Esophagus squamous epithelium (tissue), 5 donors: ENCODE data around the gene SMIM17. TPM values are rescaled to one million over a fixed set of nuclear protein-coding genes. Genes with fewer than 3 reads are reported as not detected.

ENCODE experiments used
- DNase-seq: peaks from one replicate; lab custom pipeline; 2025; lab: John Stamatoyannopoulos, UW
- H3K27ac ChIP-seq, 4 donors: fragments of 200-600 bp; sonication (generic); one replicate each; pipeline ENCODE4 v1.5.1; 2016 to 2019; ENCODE audit warnings: mild to moderate bottlenecking in 1 of 4
- H3K27me3 ChIP-seq, 4 donors: fragments of 200-600 bp; sonication (generic); 1 replicate in 3 of 4; 2 replicates in 1 of 4; pipeline versions ENCODE4 v1.5.1 to v1.6.0; 2017 to 2021; ENCODE audit warnings: antibody characterized with exemption in 1 of 4
- H3K36me3 ChIP-seq, 3 donors: fragments of 200-600 bp; sonication (generic); one replicate each; pipeline ENCODE4 v1.5.1; 2016 to 2019
- H3K4me1 ChIP-seq, 3 donors: fragments of 200-600 bp; sonication (generic); one replicate each; pipeline ENCODE4 v1.5.1; 2017 to 2019
- H3K4me3 ChIP-seq, 4 donors: fragments of 200-600 bp; sonication (generic); 1 replicate in 3 of 4; 2 replicates in 1 of 4; pipeline ENCODE4 v1.5.1; 2016 to 2019; ENCODE audit warnings: mild to moderate bottlenecking in 2 of 4, moderate library complexity in 1 of 4
- H3K9me3 ChIP-seq, 3 donors: fragments of 200-600 bp; sonication (generic); one replicate each; pipeline ENCODE4 v1.5.1; 2016 to 2019
- POLR2A ChIP-seq, 4 donors: fragments of 450-650 bp; IDR thresholded peaks; one replicate each; pipeline ENCODE4 v1.6.1; 2017; ENCODE audit warnings: antibody characterized with exemption in 4 of 4, mild to moderate bottlenecking in 4 of 4, moderate library complexity in 3 of 4
- WGBS, 2 donors: methylation state at CpG; one replicate each; pipeline ENCODE4 v1.1.5; 2018; 5-methylcytosine and 5-hydroxymethylcytosine counted together
- intact Hi-C: fragments of 100-400 bp; cut with DNase I; formaldehyde crosslinking; loops from one replicate; pipeline ENCODE4 v1.15.0; 2022
- total RNA-seq, 4 donors: library from RNA; depleted of rRNA; stranded (reverse); fragments of >200 nt; gene quantifications; one replicate each; pipeline ENCODE4 v1.1.0, GENCODE V29; 2016
- TF ChIP-seq, protein P1 (sequence below), 6 experiments: fragments of 450-650 bp in 4 of 6; fragments of 200-600 bp in 2 of 6; sonication (generic) in 2 of 6; IDR thresholded peaks; one replicate each; pipeline ENCODE4 v1.5.1; 2016 to 2019; ENCODE audit warnings: antibody characterized with exemption in 6 of 6, mild to moderate bottlenecking in 4 of 6, moderate library complexity in 4 of 6
- donor health status: DM: yes; HTN: yes; CAD: no.

Gene SMIM17
- total RNA-seq, 4 donors from 2014 or later, result 0.87 TPM; not detected in 3

GRCh38 chr19:56597696-56598095, 45.3 kb upstream of the SMIM17 start:
- intact Hi-C loops, result no loop called here
- Histone ChIP-seq H3K27ac (no peak overlapping the region), H3K4me3 (no peak overlapping the region), H3K4me1 (peaks cover 0 to 21% (median 9%) of the 10 kb centered on the region in 3 donors), H3K9me3 (peaks cover 0 to 39% (median 10%) of the 10 kb centered on the region in 3 donors), H3K36me3 (peaks cover 0 to 46% (median 6%) of the 10 kb centered on the region in 3 donors), H3K27me3 (no peaks in the 10 kb centered on the region)
- TF ChIP-seq, protein P1, sequence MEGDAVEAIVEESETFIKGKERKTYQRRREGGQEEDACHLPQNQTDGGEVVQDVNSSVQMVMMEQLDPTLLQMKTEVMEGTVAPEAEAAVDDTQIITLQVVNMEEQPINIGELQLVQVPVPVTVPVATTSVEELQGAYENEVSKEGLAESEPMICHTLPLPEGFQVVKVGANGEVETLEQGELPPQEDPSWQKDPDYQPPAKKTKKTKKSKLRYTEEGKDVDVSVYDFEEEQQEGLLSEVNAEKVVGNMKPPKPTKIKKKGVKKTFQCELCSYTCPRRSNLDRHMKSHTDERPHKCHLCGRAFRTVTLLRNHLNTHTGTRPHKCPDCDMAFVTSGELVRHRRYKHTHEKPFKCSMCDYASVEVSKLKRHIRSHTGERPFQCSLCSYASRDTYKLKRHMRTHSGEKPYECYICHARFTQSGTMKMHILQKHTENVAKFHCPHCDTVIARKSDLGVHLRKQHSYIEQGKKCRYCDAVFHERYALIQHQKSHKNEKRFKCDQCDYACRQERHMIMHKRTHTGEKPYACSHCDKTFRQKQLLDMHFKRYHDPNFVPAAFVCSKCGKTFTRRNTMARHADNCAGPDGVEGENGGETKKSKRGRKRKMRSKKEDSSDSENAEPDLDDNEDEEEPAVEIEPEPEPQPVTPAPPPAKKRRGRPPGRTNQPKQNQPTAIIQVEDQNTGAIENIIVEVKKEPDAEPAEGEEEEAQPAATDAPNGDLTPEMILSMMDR (IDR thresholded peaks at IDR 0.05), result no peak
- no peak for TF ChIP-seq POLR2A (IDR thresholded peaks at IDR 0.05)
- no peak for DNase-seq
- 87 to 96% methylated on average over 3 to 4 of the region's 4 CpGs for WGBS, 2 donors

- peaks cover 0 to 80% (median 6%) of the 10 kb centered on the region in 3 donors for H3K36me3 ChIP-seq
- intact Hi-C loops, result no loop called here
- no peak for TF ChIP-seq POLR2A (IDR thresholded peaks at IDR 0.05)
- TF ChIP-seq, protein P1 (IDR thresholded peaks at IDR 0.05), result no peak
- peaks cover 0 to 75% (median 30%) of the 10 kb centered on the region in 3 donors for H3K9me3 ChIP-seq
- H3K4me1 ChIP-seq, result peaks cover 0 to 4% (median 3%) of the 10 kb centered on the region in 3 donors
- no peak overlapping the region for H3K27ac ChIP-seq
- DNase-seq, result no peak
- no peaks in the 10 kb centered on the region for H3K27me3 ChIP-seq
- H3K4me3 ChIP-seq, result no peak overlapping the region
- WGBS, 2 donors, result 95% methylated on average over 2 of the region's 3 CpGs; no CpG with 5 or more reads in 1 of the 2 donors
Measured at GRCh38 chr19:56601375-56601774, 41.6 kb upstream of the SMIM17 start.

- peaks cover 0 to 90% (median 48%) of the 10 kb centered on the region in 3 donors for H3K9me3 ChIP-seq
- H3K27ac ChIP-seq, result no peak overlapping the region
- no peaks in the 10 kb centered on the region for H3K27me3 ChIP-seq
- 55 to 81% methylated on average over 3 to 6 of the region's 6 CpGs for WGBS, 2 donors
- H3K4me1 ChIP-seq, result no peaks in the 10 kb centered on the region
- peaks cover 0 to 71% (median 6%) of the 10 kb centered on the region in 3 donors for H3K36me3 ChIP-seq
- intact Hi-C loops, result no loop called here
- H3K4me3 ChIP-seq, result no peak overlapping the region
- TF ChIP-seq, protein P1 (IDR thresholded peaks at IDR 0.05), result no peak
- no peak for TF ChIP-seq POLR2A (IDR thresholded peaks at IDR 0.05)
- DNase-seq, result no peak
Measured at GRCh38 chr19:56603829-56604228, 39.1 kb upstream of the SMIM17 start.

GRCh38 chr19:56608274-56608964, 34.5 kb upstream of the SMIM17 start:
- 87 to 91% methylated on average over 8 of the region's 8 CpGs for WGBS, 2 donors
- Histone ChIP-seq H3K27me3 (no peaks in the 10 kb centered on the region), H3K9me3 (peaks cover 0 to 99% (median 61%) of the 10 kb centered on the region in 3 donors), H3K27ac (no peak overlapping the region), H3K4me3 (no peak overlapping the region), H3K4me1 (no peaks in the 10 kb centered on the region), H3K36me3 (peaks cover 0 to 70% (median 0%) of the 10 kb centered on the region in 3 donors)
- DNase-seq, result no peak
- TF ChIP-seq, protein P1 (IDR thresholded peaks at IDR 0.05), result no peak
- no peak for TF ChIP-seq POLR2A (IDR thresholded peaks at IDR 0.05)
- intact Hi-C loops, result no loop called here

GRCh38 chr19:56611288-56611687, 31.7 kb upstream of the SMIM17 start:
- intact Hi-C loops, result no loop called here
- peaks cover 0 to 60% (median 0%) of the 10 kb centered on the region in 3 donors for H3K36me3 ChIP-seq
- H3K27me3 ChIP-seq, result no peaks in the 10 kb centered on the region
- peaks cover 0 to 98% (median 55%) of the 10 kb centered on the region in 3 donors for H3K9me3 ChIP-seq
- no peak for DNase-seq
- no peaks in the 10 kb centered on the region for H3K4me1 ChIP-seq
- WGBS, 2 donors, result 73 to 83% methylated on average over 5 to 7 of the region's 8 CpGs
- no peak overlapping the region for H3K4me3 ChIP-seq
- TF ChIP-seq, protein P1 (IDR thresholded peaks at IDR 0.05), result no peak
- no peak for TF ChIP-seq POLR2A (IDR thresholded peaks at IDR 0.05)
- H3K27ac ChIP-seq, result no peak overlapping the region
